HG03175 (cell line): Measurements from ENCODE around the gene ST8SIA2.
A peak's percentile ranks its signal among the peaks of the same experiment; 100 is the strongest.

ENCODE experiments used
- ATAC-seq: cut with Tn5 transposase; IDR thresholded peaks from one replicate; pipeline ENCODE4 v1.9.1; 2021; ENCODE audit warnings: mild to moderate bottlenecking, moderate library complexity; ENCODE audit not compliant: unreplicated experiment

The ST8SIA2 gene

GRCh38 chr15:92393071-92393979 lies at the start of gene ST8SIA2:
Gene ST8SIA2, plus strand, starts transcription at chr15:92393881. Its CDS starts 184 bp downstream, at chr15:92394065.
- ATAC-seq, result peak; percentile 45

GRCh38 chr15:92343924-92344643 lies 49.6 kb upstream of the ST8SIA2 start:
- no peak for ATAC-seq

GRCh38 chr15:92346063-92346462 lies 47.6 kb upstream of the ST8SIA2 start:
- ATAC-seq, result no peak

- ATAC-seq, result no peak
These were observed 38.4 kb upstream of the ST8SIA2 start for GRCh38 chr15:92355307-92355706.

- no peak for ATAC-seq
These were observed 32.2 kb upstream of the ST8SIA2 start for GRCh38 chr15:92361321-92362000.

GRCh38 chr15:92362001-92362350 lies 31.7 kb upstream of the ST8SIA2 start:
- ATAC-seq, result no peak

- no peak for ATAC-seq
These were observed 28.6 kb upstream of the ST8SIA2 start for GRCh38 chr15:92365084-92365483.

- no peak for ATAC-seq
These were observed 27.8 kb upstream of the ST8SIA2 start for GRCh38 chr15:92365906-92366305.

GRCh38 chr15:92366381-92366780 lies 27.3 kb upstream of the ST8SIA2 start:
- no peak for ATAC-seq

GRCh38 chr15:92375057-92375456 lies 18.6 kb upstream of the ST8SIA2 start:
- no peak for ATAC-seq

- ATAC-seq, result no peak
These were observed 17.6 kb upstream of the ST8SIA2 start for GRCh38 chr15:92376109-92376508.

GRCh38 chr15:92377083-92377789 lies 16.4 kb upstream of the ST8SIA2 start:
- no peak for ATAC-seq

- ATAC-seq, result no peak
These were observed 10.0 kb upstream of the ST8SIA2 start for GRCh38 chr15:92383519-92384324.

- no peak for ATAC-seq
These were observed 9.3 kb upstream of the ST8SIA2 start for GRCh38 chr15:92384381-92384780.

GRCh38 chr15:92385096-92385495 lies 8.6 kb upstream of the ST8SIA2 start:
- no peak for ATAC-seq

- no peak for ATAC-seq
These were observed 2.0 kb upstream of the ST8SIA2 start for GRCh38 chr15:92391640-92392039.

- no peak for ATAC-seq
These were observed 1.2 kb upstream of the ST8SIA2 start for GRCh38 chr15:92392462-92392861.

- no peak for ATAC-seq
These were observed 263 bp downstream of the ST8SIA2 start for GRCh38 chr15:92393980-92394308.

GRCh38 chr15:92394309-92395097 lies 822 bp downstream of the ST8SIA2 start:
- ATAC-seq, result no peak
